LHCN-M2 (cell line): Measurements from ENCODE around the gene ARMC2. TPM values are rescaled to one million over a fixed set of nuclear protein-coding genes. Genes with fewer than 3 reads are reported as not detected.

ENCODE experiments used
- DNase-seq: peaks from one replicate; pipeline ENCODE4 v3.0.0-alpha.2; 2012; ENCODE audit warnings: low read depth
- total RNA-seq: library from RNA; depleted of rRNA; stranded (reverse); fragments of >200 nt; gene quantifications from 2 replicates; pipeline ENCODE4 v1.2.3, GENCODE V29; 2014; rRNA removed

ARMC2 gene
- total RNA-seq, 1 experiment from 2014 or later, result 1.4 TPM

- no peak for DNase-seq
Measured at GRCh38 chr6:109010705-109011102, 162.5 kb downstream of the ARMC2 start.

DNA sequence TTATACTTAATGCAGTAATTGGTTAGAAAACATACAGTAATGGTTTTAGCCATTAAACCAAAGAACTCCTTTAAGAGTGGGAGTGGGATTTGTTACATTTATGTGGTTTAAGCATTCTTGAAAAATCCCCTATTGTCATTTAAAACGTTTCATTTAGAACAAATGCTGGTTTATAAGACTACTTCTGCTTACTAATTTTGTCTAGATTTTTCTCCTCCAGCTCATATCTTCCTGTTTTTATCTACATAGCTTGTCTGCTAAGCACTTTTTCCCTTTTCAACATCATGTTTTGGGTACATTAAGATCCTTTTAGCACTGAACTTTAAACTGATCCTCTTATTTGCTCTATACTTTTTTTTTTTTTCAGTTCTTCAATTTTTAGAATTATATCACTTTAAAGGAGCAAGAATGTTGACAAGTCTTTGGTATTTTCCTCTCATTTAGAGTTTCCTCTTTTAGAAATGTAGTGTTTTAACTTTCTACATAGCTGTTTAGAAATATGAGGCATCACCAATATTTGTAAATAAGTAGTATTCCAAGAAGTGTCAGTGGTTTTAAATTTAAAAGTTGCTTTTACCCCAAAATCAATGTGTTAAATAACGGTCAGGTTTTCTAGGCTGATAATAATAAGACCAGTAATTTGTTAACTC lies 165.6 kb downstream of the ARMC2 start:
- DNase-seq, result no peak

- DNase-seq, result no peak
Measured at GRCh38 chr6:109014606-109015005, 166.4 kb downstream of the ARMC2 start.

- no peak for DNase-seq
Measured at GRCh38 chr6:109015176-109015575, 167.0 kb downstream of the ARMC2 start.

- no peak for DNase-seq
Measured at GRCh38 chr6:109019911-109020310, 171.7 kb downstream of the ARMC2 start.

GRCh38 chr6:109021870-109022269 lies 173.6 kb downstream of the ARMC2 start:
- DNase-seq, result no peak

DNA sequence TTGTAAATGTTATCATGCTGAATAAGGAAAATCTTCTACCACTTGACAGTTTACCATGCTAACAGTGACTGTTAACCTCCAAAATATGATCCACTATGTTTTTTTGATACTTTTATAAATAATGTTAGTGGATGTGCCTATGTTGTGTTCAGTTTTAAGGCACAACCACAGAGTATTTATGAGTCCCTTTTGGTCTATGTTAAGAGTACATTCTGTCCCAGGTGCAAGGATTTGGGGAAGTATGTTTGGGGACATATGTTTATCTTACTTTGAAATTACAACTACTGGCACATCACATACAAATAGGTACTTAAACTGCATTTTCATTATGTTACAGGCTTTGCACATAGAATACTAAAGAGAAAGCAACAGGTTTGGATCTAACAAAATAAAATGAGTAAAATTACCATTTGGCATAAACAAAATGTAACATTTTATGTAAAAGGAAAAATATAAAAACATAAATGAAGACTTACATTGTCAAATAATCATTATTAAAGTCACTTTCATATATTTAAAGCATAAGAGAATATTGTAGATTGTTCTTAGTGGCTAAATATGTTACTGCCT lies 175.2 kb downstream of the ARMC2 start:
- DNase-seq, result peak; percentile 13

Other genes starting within 250 kb of the ARMC2 start
- gene SESN1, start 246.4 kb downstream of the ARMC2 start, total RNA-seq, result 29.6 and 30.4 TPM in 2 replicates
- gene CEP57L1, start 247.1 kb downstream of the ARMC2 start, total RNA-seq, result 31.7 and 44.6 TPM in 2 replicates